Fibroblast of lung (primary cell): ENCODE results near the gene SCN1B. TPM values are rescaled to one million over a fixed set of nuclear protein-coding genes. Genes with fewer than 3 reads are reported as not detected.
A peak's percentile ranks its signal among the peaks of the same experiment; 100 is the strongest.
"Not testable (repeated sequence)": the region's sequence is repeated elsewhere in the genome, so short reads cannot be mapped to it uniquely, and the experiment has no call there.

Experiments
- DNase-seq, 2 donors: peaks; one replicate each; pipeline versions ENCODE4 v3.0.0 to v3.0.0-alpha.2; 2010; ENCODE audit warnings: low read depth in 2 of 2
- H2AFZ ChIP-seq: 2 replicates; pipeline ENCODE4 v1.5.1; 2012; ENCODE audit warnings: low read length, control low read depth, inconsistent platforms
- H3K27ac ChIP-seq: 2 replicates; pipeline ENCODE4 v1.5.1; 2011; ENCODE audit warnings: low read length, control low read depth; ENCODE audit not compliant: insufficient read depth
- H3K27me3 ChIP-seq: 2 replicates; pipeline ENCODE4 v1.5.1; 2011; ENCODE audit warnings: mild to moderate bottlenecking, low read length; ENCODE audit not compliant: control insufficient read depth, insufficient read depth
- H3K36me3 ChIP-seq: 2 replicates; pipeline ENCODE4 v1.5.1; 2011; ENCODE audit warnings: low read length; ENCODE audit not compliant: control insufficient read depth, insufficient read depth
- H3K4me1 ChIP-seq: 2 replicates; pipeline ENCODE4 v1.5.1; 2011; ENCODE audit warnings: low read length; ENCODE audit not compliant: control insufficient read depth, insufficient read depth; ENCODE audit errors: extremely low read depth
- H3K4me2 ChIP-seq: 2 replicates; pipeline ENCODE4 v1.5.1; 2011; ENCODE audit warnings: low read length, control low read depth; ENCODE audit not compliant: insufficient read depth; ENCODE audit errors: extremely low read depth
- H3K4me3 ChIP-seq, 4 experiments: fragments of 200-600 bp in 1 of 4; sonication (generic) in 1 of 4; replicated peaks in 1 of 4; 2 replicates each; pipeline ENCODE4 v1.5.1; 2011 to 2016; ENCODE audit warnings: low read length in 4 of 4, low read depth in 3 of 4, mild to moderate bottlenecking in 3 of 4, control low read depth in 2 of 4, inconsistent platforms in 1 of 4, mixed read lengths in 1 of 4; ENCODE audit not compliant: insufficient read depth in 1 of 4; ENCODE audit errors: control extremely low read depth in 1 of 4
- H3K79me2 ChIP-seq: 2 replicates; pipeline ENCODE4 v1.5.1; 2012; ENCODE audit warnings: mild to moderate bottlenecking, low read length, inconsistent platforms; ENCODE audit not compliant: control insufficient read depth, insufficient read depth
- H3K9ac ChIP-seq: 2 replicates; pipeline ENCODE4 v1.5.1; 2011; ENCODE audit warnings: mild to moderate bottlenecking, low read length, control low read depth; ENCODE audit not compliant: insufficient read depth
- H3K9me3 ChIP-seq: 2 replicates; pipeline ENCODE4 v1.5.1; 2012; ENCODE audit warnings: low read depth, low read length; ENCODE audit not compliant: control insufficient read depth, insufficient read depth
- H4K20me1 ChIP-seq: 2 replicates; pipeline ENCODE4 v1.5.1; 2011; ENCODE audit warnings: low read length; ENCODE audit not compliant: control insufficient read depth, insufficient read depth; ENCODE audit errors: extremely low read depth
- EZH2 ChIP-seq: IDR thresholded peaks from 2 replicates; pipeline ENCODE4 v1.5.1; 2012; ENCODE audit warnings: low read length, control low read depth, mild to moderate bottlenecking; ENCODE audit errors: missing control alignments
- polyA plus RNA-seq, 2 donors: library from polyadenylated mRNA; depleted of rRNA in 1 of 2; stranded (reverse) in 1 of 2; unstranded in 1 of 2; fragments of >200 nt; gene quantifications; 2 replicates each; pipeline ENCODE4 v1.2.1, GENCODE V29; 2011 to 2012; ENCODE audit warnings: missing spikeins in 1 of 2
- total RNA-seq: library from RNA; depleted of rRNA; stranded (reverse); fragments of >200 nt; gene quantifications from 2 replicates; pipeline ENCODE4 v1.2.1, GENCODE V29; 2014
- TF ChIP-seq, protein P1 (sequence below), 2 donors: IDR thresholded peaks in 1 of 2; conservative IDR thresholded peaks in 1 of 2; 1 replicate in 1 of 2; 2 replicates in 1 of 2; pipeline ENCODE4 v1.5.1; 2011 to 2012; ENCODE audit warnings: low read length in 2 of 2, control low read depth in 1 of 2, inconsistent platforms in 1 of 2, low read depth in 1 of 2, mild to moderate bottlenecking in 1 of 2

Gene SCN1B
- total and polyA plus RNA-seq, 2 donors (not counting 1 experiment from before 2014, with no cell fraction given) = 11.0 to 14.5 TPM

- Histone ChIP-seq H3K9me3 (no peaks in the 10 kb centered on the region), H3K36me3 (peaks cover 15% of the 10 kb centered on the region), H3K4me3 (no peak overlapping the region), H3K9ac (no peak overlapping the region), H3K27ac (no peak overlapping the region), H4K20me1 (no peaks in the 10 kb centered on the region), H3K79me2 (peaks cover 37% of the 10 kb centered on the region), H2AFZ (no peak overlapping the region), H3K4me2 (no peak overlapping the region), H3K4me1 (peaks cover 5% of the 10 kb centered on the region), H3K27me3 (no peaks in the 10 kb centered on the region)
- peak; percentile 63 to 90 for DNase-seq
- TF ChIP-seq EZH2 = no peak
- TF ChIP-seq, protein P1, sequence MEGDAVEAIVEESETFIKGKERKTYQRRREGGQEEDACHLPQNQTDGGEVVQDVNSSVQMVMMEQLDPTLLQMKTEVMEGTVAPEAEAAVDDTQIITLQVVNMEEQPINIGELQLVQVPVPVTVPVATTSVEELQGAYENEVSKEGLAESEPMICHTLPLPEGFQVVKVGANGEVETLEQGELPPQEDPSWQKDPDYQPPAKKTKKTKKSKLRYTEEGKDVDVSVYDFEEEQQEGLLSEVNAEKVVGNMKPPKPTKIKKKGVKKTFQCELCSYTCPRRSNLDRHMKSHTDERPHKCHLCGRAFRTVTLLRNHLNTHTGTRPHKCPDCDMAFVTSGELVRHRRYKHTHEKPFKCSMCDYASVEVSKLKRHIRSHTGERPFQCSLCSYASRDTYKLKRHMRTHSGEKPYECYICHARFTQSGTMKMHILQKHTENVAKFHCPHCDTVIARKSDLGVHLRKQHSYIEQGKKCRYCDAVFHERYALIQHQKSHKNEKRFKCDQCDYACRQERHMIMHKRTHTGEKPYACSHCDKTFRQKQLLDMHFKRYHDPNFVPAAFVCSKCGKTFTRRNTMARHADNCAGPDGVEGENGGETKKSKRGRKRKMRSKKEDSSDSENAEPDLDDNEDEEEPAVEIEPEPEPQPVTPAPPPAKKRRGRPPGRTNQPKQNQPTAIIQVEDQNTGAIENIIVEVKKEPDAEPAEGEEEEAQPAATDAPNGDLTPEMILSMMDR (conservative IDR thresholded peaks at IDR 0.05 in 1 of 2, IDR thresholded peaks at IDR 0.05 in 1 of 2; ENCODE audit: low read depth in 1 of 2, low read length in 2 of 2) = no peak
Measured at GRCh38 chr19:35006342-35006998, 23.8 kb upstream of the SCN1B start.

GRCh38 chr19:35006999-35007365 is 23.3 kb upstream of the SCN1B start:
- H2AFZ ChIP-seq = no peak overlapping the region
- no peak overlapping the region for H3K27ac ChIP-seq
- no peak overlapping the region for H3K4me3 ChIP-seq
- H3K4me2 ChIP-seq = no peak overlapping the region
- H3K4me1 ChIP-seq = peaks cover 5% of the 10 kb centered on the region
- no peaks in the 10 kb centered on the region for H4K20me1 ChIP-seq
- TF ChIP-seq, protein P1 (conservative IDR thresholded peaks at IDR 0.05 in 1 of 2, IDR thresholded peaks at IDR 0.05 in 1 of 2; ENCODE audit: low read depth in 1 of 2, low read length in 2 of 2) = no peak
- TF ChIP-seq EZH2 = no peak
- no peak overlapping the region for H3K9ac ChIP-seq
- peaks cover 34% of the 10 kb centered on the region for H3K79me2 ChIP-seq
- H3K9me3 ChIP-seq = no peaks in the 10 kb centered on the region
- H3K36me3 ChIP-seq = peaks cover 19% of the 10 kb centered on the region
- H3K27me3 ChIP-seq = no peaks in the 10 kb centered on the region
- no peak for DNase-seq

DNA sequence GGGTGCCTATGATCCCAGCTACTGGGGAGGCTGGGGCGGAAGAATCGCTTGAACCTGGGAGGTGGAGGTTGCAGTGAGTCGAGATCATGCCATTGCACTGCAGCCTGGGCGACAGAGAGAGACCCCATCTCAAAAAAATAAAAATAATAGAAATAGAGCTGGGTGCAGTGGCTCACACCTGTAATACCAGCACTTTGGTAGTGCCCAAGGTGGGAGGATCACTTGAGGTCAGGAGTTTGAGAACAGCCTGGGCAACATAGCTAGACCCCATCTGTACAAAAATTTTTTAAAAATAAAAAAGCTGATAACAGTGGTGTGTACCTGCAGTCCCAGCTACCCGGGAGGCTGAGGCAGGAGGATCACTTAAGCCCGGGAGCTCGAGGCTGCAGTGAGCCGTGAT is 22.8 kb upstream of the SCN1B start:
- not testable (repeated sequence) for H3K27ac ChIP-seq, DNase-seq, H2AFZ ChIP-seq, H3K4me1 ChIP-seq, H3K9me3 ChIP-seq, H3K4me3 ChIP-seq, H3K9ac ChIP-seq, H3K4me2 ChIP-seq, H3K27me3 ChIP-seq, H4K20me1 ChIP-seq
- H3K36me3 ChIP-seq = peaks cover 21% of the 10 kb centered on the region
- peaks cover 31% of the 10 kb centered on the region for H3K79me2 ChIP-seq
